Omental fat pad (tissue), 4 donors: ENCODE results near the gene DDR2. TPM values are rescaled to one million over a fixed set of nuclear protein-coding genes. Genes with fewer than 3 reads are reported as not detected.

ENCODE experiments used
- ATAC-seq: fragments of 150-250 bp; one replicate; pipeline ENCODE4 v1.9.1; 2016; ENCODE audit warnings: mild to moderate bottlenecking, moderate library complexity; ENCODE audit not compliant: low FRiP score
- DNase-seq: peaks from one replicate; pipeline ENCODE4 v3.0.0-alpha.2; 2019; ENCODE audit warnings: low spot score
- CTCF ChIP-seq, 3 donors: fragments of 450-650 bp; IDR thresholded peaks; one replicate each; pipeline ENCODE4 v1.5.1; 2016 to 2017; ENCODE audit warnings: antibody characterized with exemption in 3 of 3, mild to moderate bottlenecking in 3 of 3, moderate library complexity in 2 of 3
- total RNA-seq, 4 donors: library from RNA; depleted of rRNA; stranded (reverse); fragments of >200 nt; gene quantifications; one replicate each; pipeline ENCODE4 v1.1.0, GENCODE V29; 2016

DDR2 gene
- total RNA-seq, 4 donors from 2014 or later, result 140 to 164 (median 145) TPM

- TF ChIP-seq CTCF (IDR thresholded peaks at IDR 0.05), result no peak
- DNase-seq, result no peak
- peak; percentile 90 for ATAC-seq
Observed at GRCh38 chr1:162696286-162696862, 64.1 kb downstream of the DDR2 start.

- no peak for ATAC-seq
- no peak for DNase-seq
- TF ChIP-seq CTCF (IDR thresholded peaks at IDR 0.05), result no peak
Observed at GRCh38 chr1:162697140-162697895, 65.1 kb downstream of the DDR2 start.

DNA sequence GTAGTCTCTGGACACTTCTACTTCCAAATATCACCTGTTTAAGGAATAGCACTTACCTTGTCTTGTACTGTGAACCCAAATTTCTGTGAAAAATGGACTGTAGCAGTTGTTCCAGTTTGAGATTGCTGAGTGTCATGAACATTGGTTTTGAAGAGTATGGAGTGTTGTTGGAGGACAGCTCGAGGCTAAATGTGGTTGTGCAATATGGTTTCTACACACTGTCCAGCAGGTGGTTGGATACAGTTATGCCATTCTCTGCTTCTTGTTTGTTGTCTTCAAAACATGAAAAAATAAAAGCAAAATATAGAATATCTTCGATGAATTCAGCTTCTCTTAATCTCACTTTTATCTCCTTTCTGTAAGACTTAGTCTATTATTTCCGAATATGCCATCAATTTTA, 67.1 kb downstream of the DDR2 start:
- no peak for TF ChIP-seq CTCF (IDR thresholded peaks at IDR 0.05)
- DNase-seq (no peak), ATAC-seq (no peak)

GRCh38 chr1:162700131-162700530, 67.9 kb downstream of the DDR2 start:
- ATAC-seq (no peak), DNase-seq (no peak)
- no peak for TF ChIP-seq CTCF (IDR thresholded peaks at IDR 0.05)

- no peak for TF ChIP-seq CTCF (IDR thresholded peaks at IDR 0.05)
- ATAC-seq (no peak), DNase-seq (no peak)
Observed at GRCh38 chr1:162701286-162701685, 69.0 kb downstream of the DDR2 start.

DNA sequence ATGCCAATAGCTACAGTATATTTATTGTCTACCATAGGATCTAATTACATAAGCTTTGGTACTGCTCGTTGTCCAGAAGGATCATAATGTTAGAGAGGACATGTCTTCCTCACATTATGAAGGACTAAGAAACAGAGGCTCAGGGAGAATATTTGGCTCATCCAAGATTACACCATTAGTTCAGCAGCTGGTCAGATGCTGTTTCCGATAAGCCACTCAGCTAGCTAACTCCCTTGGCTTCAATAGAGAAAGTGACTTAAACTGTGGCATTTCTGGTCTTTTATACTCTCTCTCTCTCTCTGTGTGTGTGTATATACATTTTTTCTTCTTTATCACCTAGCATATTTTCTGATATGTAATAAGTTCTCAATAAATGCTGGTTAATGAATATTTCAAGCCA, 70.4 kb downstream of the DDR2 start:
- ATAC-seq (no peak), DNase-seq (no peak)
- no peak for TF ChIP-seq CTCF (IDR thresholded peaks at IDR 0.05)

GRCh38 chr1:162703708-162704107, 71.4 kb downstream of the DDR2 start:
- DNase-seq, result no peak
- peak; percentile 20 for ATAC-seq

More at GRCh38 chr1:162703708-162704107, 71.4 kb downstream of the DDR2 start:
- TF ChIP-seq CTCF (IDR thresholded peaks at IDR 0.05), result no peak
